Occipital lobe (tissue), 2 donors: ENCODE data around the gene RMDN3. TPM values are rescaled to one million over a fixed set of nuclear protein-coding genes. Genes with fewer than 3 reads are reported as not detected.

Source experiments
- DNase-seq: peaks from one replicate; lab custom pipeline; 2025; lab: John Stamatoyannopoulos, UW
- total RNA-seq: library from RNA; depleted of rRNA; stranded (reverse); fragments of >200 nt; gene quantifications from one replicate; pipeline ENCODE4 v1.2.3, GENCODE V29; 2014

Gene RMDN3
- total RNA-seq, 1 donor from 2014 or later, result 15.0 TPM

GRCh38 chr15:40772014-40772413 is 17.0 kb upstream of the RMDN3 start:
- DNase-seq, result no peak

- no peak for DNase-seq
Measured at GRCh38 chr15:40771242-40771641, 16.2 kb upstream of the RMDN3 start.

GRCh38 chr15:40770147-40770721 is 15.2 kb upstream of the RMDN3 start:
- no peak for DNase-seq

GRCh38 chr15:40769274-40770146 is 14.5 kb upstream of the RMDN3 start, which contains the start of gene C15orf62:
Gene C15orf62 (plus strand): TSS chr15:40769980. CDS start chr15:40770496, 516 bp downstream.
- DNase-seq, result peak; percentile 24

GRCh38 chr15:40768521-40769273 is 13.6 kb upstream of the RMDN3 start:
- no peak for DNase-seq

GRCh38 chr15:40767838-40768500 is 12.9 kb upstream of the RMDN3 start:
- DNase-seq, result no peak

GRCh38 chr15:40766906-40767837 is 12.1 kb upstream of the RMDN3 start:
- no peak for DNase-seq

- no peak for DNase-seq
Measured at GRCh38 chr15:40766194-40766815, 11.3 kb upstream of the RMDN3 start.

GRCh38 chr15:40764629-40765103 is 9.6 kb upstream of the RMDN3 start:
- DNase-seq, result no peak

GRCh38 chr15:40763801-40764628 is 9.0 kb upstream of the RMDN3 start, which contains the start of gene GCHFR:
Gene GCHFR (plus strand): TSS chr15:40764068. CDS start chr15:40764181, 113 bp downstream.
- DNase-seq, result no peak

- DNase-seq, result no peak
Measured at GRCh38 chr15:40762919-40763800, 8.1 kb upstream of the RMDN3 start.

GRCh38 chr15:40759961-40760360 is 4.9 kb upstream of the RMDN3 start:
- DNase-seq, result no peak

GRCh38 chr15:40756938-40757337 is 1.9 kb upstream of the RMDN3 start:
- DNase-seq, result no peak

GRCh38 chr15:40755812-40756208 is 756 bp upstream of the RMDN3 start:
- no peak for DNase-seq

GRCh38 chr15:40754574-40754882 is 526 bp downstream of the RMDN3 start:
- no peak for DNase-seq

GRCh38 chr15:40751745-40752144 is 3.3 kb downstream of the RMDN3 start:
- DNase-seq, result no peak

- DNase-seq, result no peak
Measured at GRCh38 chr15:40750885-40751284, 4.2 kb downstream of the RMDN3 start.

GRCh38 chr15:40749151-40749630 is 5.9 kb downstream of the RMDN3 start:
- DNase-seq, result no peak
